GM12875 (cell line): ENCODE data around the gene MAP2.
"Not testable (repeated sequence)": the region's sequence is repeated elsewhere in the genome, so short reads cannot be mapped to it uniquely, and the experiment has no call there.

Experiments
- H3K4me3 ChIP-seq: one replicate; pipeline ENCODE4 v1.5.1; 2011; ENCODE audit warnings: low read depth, low read length, control low read depth
- TF ChIP-seq, protein P1 (sequence below): IDR thresholded peaks from 2 replicates; pipeline ENCODE4 v1.5.1; 2011; ENCODE audit warnings: low read depth, mild to moderate bottlenecking, control low read depth, inconsistent platforms, low read length, moderate library complexity, borderline replicate concordance; ENCODE audit not compliant: insufficient read depth

The MAP2 gene

GRCh38 chr2:209582281-209582680, 158.4 kb downstream of the MAP2 start:
- no peak overlapping the region for H3K4me3 ChIP-seq
- TF ChIP-seq, protein P1, sequence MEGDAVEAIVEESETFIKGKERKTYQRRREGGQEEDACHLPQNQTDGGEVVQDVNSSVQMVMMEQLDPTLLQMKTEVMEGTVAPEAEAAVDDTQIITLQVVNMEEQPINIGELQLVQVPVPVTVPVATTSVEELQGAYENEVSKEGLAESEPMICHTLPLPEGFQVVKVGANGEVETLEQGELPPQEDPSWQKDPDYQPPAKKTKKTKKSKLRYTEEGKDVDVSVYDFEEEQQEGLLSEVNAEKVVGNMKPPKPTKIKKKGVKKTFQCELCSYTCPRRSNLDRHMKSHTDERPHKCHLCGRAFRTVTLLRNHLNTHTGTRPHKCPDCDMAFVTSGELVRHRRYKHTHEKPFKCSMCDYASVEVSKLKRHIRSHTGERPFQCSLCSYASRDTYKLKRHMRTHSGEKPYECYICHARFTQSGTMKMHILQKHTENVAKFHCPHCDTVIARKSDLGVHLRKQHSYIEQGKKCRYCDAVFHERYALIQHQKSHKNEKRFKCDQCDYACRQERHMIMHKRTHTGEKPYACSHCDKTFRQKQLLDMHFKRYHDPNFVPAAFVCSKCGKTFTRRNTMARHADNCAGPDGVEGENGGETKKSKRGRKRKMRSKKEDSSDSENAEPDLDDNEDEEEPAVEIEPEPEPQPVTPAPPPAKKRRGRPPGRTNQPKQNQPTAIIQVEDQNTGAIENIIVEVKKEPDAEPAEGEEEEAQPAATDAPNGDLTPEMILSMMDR: no peak

DNA sequence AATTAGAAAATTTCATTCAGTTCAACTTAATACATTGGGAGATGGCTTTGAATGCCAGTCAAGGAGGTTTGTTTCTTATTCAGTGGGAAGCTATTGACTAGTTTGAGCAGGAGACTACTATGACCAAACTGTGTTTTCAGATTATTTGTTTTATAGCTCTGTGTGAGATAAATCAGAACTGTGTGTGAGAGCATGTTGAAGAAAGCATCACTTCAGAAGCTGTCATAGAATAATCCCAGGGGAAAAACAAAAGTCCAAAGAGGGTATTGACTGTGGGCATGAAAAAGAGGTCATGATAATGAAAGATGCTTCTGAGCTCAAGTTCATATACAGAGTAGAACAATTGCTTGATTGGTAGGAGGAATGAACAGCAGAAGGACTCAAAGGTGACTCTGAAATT, 160.6 kb downstream of the MAP2 start:
- H3K4me3 ChIP-seq: no peak overlapping the region
- TF ChIP-seq, protein P1: no peak

DNA sequence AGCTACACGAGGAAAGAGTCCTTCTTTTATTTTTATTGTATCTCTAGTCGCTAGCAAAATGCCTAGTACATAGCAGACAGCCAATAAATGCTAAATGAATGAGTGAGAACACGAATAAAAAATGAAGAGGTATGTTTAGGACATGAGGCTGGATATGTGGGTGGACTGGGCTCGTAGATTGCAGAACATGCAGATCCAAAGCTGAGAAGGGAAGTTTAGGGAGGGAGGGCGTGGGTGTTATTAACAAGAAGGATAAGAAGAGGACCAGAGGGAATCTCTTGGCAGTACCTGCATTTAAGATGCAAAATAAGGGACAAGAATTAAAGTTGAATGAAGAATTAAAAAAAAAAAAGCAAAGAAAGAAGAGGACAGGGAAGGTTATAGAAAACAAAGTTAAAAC, 161.1 kb downstream of the MAP2 start:
- TF ChIP-seq, protein P1: no peak
- H3K4me3 ChIP-seq: no peak overlapping the region

GRCh38 chr2:209591021-209591420, 167.2 kb downstream of the MAP2 start:
- TF ChIP-seq, protein P1: no peak

GRCh38 chr2:209592106-209592505, 168.3 kb downstream of the MAP2 start:
- TF ChIP-seq, protein P1: no peak

More at GRCh38 chr2:209591021-209591420, 167.2 kb downstream of the MAP2 start:
- H3K4me3 ChIP-seq: no peak overlapping the region

DNA sequence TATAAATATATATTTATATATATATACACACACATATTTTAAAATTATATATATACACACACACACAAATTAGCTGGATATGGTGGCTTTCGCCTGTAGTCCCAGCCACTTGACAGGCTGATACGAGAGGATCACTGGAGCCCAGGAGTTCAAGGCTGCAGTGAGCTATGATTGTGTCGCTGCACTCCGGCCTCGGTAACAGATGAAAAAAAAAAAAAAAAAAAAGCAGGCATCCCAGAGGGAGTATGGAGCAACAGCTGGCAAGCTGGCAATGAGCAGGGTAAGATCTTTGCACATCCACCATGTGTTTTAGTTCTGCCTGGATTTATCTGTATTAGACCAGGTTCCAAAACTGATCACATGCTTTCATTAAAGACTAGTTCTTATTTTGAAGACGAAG, 170.1 kb downstream of the MAP2 start:
- TF ChIP-seq, protein P1: no peak

More at GRCh38 chr2:209592106-209592505, 168.3 kb downstream of the MAP2 start:
- no peak overlapping the region for H3K4me3 ChIP-seq

GRCh38 chr2:209596262-209596661, 172.4 kb downstream of the MAP2 start:
- no peak overlapping the region for H3K4me3 ChIP-seq
- TF ChIP-seq, protein P1: no peak

More for the DNA sequence above, 170.1 kb downstream of the MAP2 start:
- no peak overlapping the region for H3K4me3 ChIP-seq

- H3K4me3 ChIP-seq: not testable (repeated sequence)
Observed at GRCh38 chr2:209598227-209598626, 174.4 kb downstream of the MAP2 start.
